Spleen (tissue), 11 donors: ENCODE data around the gene FSTL4. TPM values are rescaled to one million over a fixed set of nuclear protein-coding genes. Genes with fewer than 3 reads are reported as not detected.

Source experiments
- DNase-seq: peaks from one replicate; pipeline ENCODE4 v3.0.0-alpha.2; 2020
- H3K27ac ChIP-seq, 8 donors: fragments of 200-600 bp; sonication (generic) in 7 of 8; 1 replicate in 4 of 8; 2 replicates in 4 of 8; pipeline versions ENCODE4 v1.5.0 to v1.8.0; 2016 to 2021; ENCODE audit warnings: inconsistent platforms in 4 of 8, mild to moderate bottlenecking in 4 of 8, moderate library complexity in 1 of 8
- H3K27me3 ChIP-seq, 7 donors: fragments of 200-600 bp; sonication (generic) in 6 of 7; replicated peaks in 1 of 7; 1 replicate in 4 of 7; 2 replicates in 3 of 7; pipeline versions ENCODE4 v1.5.0 to v1.8.0; 2016 to 2021; ENCODE audit warnings: inconsistent platforms in 3 of 7, mild to moderate bottlenecking in 1 of 7
- H3K36me3 ChIP-seq, 6 donors: fragments of 200-600 bp; sonication (generic) in 5 of 6; 1 replicate in 4 of 6; 2 replicates in 2 of 6; pipeline versions ENCODE4 v1.5.0 to v1.8.0; 2016 to 2021; ENCODE audit warnings: inconsistent platforms in 2 of 6
- H3K4me1 ChIP-seq, 6 donors: fragments of 200-600 bp; sonication (generic) in 5 of 6; 1 replicate in 3 of 6; 2 replicates in 3 of 6; pipeline versions ENCODE4 v1.5.0 to v1.8.0; 2016 to 2021; ENCODE audit warnings: inconsistent platforms in 3 of 6
- H3K4me3 ChIP-seq, 8 donors: fragments of 200-600 bp; sonication (generic) in 7 of 8; 1 replicate in 4 of 8; 2 replicates in 4 of 8; pipeline versions ENCODE4 v1.5.0 to v1.8.0; 2016 to 2021; ENCODE audit warnings: inconsistent platforms in 4 of 8, mild to moderate bottlenecking in 4 of 8, moderate library complexity in 2 of 8
- H3K9me3 ChIP-seq, 8 donors: fragments of 200-600 bp; sonication (generic) in 7 of 8; 1 replicate in 4 of 8; 2 replicates in 4 of 8; pipeline versions ENCODE4 v1.5.0 to v1.8.0; 2016 to 2021; ENCODE audit warnings: inconsistent platforms in 4 of 8
- CTCF ChIP-seq, 11 experiments: fragments of 200-600 bp in 7 of 11; fragments of 450-650 bp in 4 of 11; sonication (generic) in 4 of 11; IDR thresholded peaks in 8 of 11; conservative IDR thresholded peaks in 3 of 11; 1 replicate in 7 of 11; 2 replicates in 4 of 11; pipeline versions ENCODE4 v1.4.0 to v1.8.0; 2016 to 2021; ENCODE audit warnings: antibody characterized with exemption in 11 of 11, inconsistent platforms in 4 of 11, mild to moderate bottlenecking in 1 of 11
- POLR2A ChIP-seq, 3 donors: fragments of 450-650 bp; IDR thresholded peaks; one replicate each; pipeline ENCODE4 v1.5.1; 2017; ENCODE audit warnings: antibody characterized with exemption in 3 of 3, mild to moderate bottlenecking in 1 of 3
- POLR2AphosphoS5 ChIP-seq, 3 donors: sonication (generic); formaldehyde crosslinking; IDR thresholded peaks; one replicate each; pipeline ENCODE4 v1.5.1; 2017; ENCODE audit warnings: antibody characterized with exemption in 3 of 3
- WGBS, 5 donors: extraction: QIAGEN DNeasy Blood & Tissue Kit in 3 of 5; methylation state at CpG; one replicate each; pipeline versions ENCODE4 v1.1.5 to v1.1.7; 2013 to 2018; 5-methylcytosine and 5-hydroxymethylcytosine counted together
- intact Hi-C: fragments of 100-400 bp; cut with DNase I; formaldehyde crosslinking; loops from one replicate; pipeline ENCODE4 v1.15.0; 2023; ENCODE audit warnings: low total_unique reads
- polyA plus RNA-seq, 3 donors: library from polyadenylated mRNA; stranded (reverse); fragments of 200-250 nt; gene quantifications; one replicate each; pipeline ENCODE4 v1.2.1, GENCODE V29; 2013
- total RNA-seq, 7 donors: library from RNA; depleted of rRNA in 3 of 7; stranded (reverse); fragments of >200 nt in 3 of 7; fragmentation: NEBNext Ultra II Directional in 4 of 7; extraction: Animal tissue kit (Norgen Biotek cat#: 25700) in 4 of 7; gene quantifications; one replicate each; pipeline versions ENCODE4 v1.1.0 to v1.2.1, GENCODE V29; 2016 to 2021
- donor health status: healthy with polysubstance abuse.
- donor health status: DM: no; HTN: no; CAD: no; lungs with moderate emphysema.
- donor health status: DM: no; HTN: no; CAD: no.
- donor health status: Bipolar disorder and iron deficiency.
- donor health status: healthy.
- donor health status: DM: no; HTN: no; CAD: no.
- donor health status: DM: yes; HTN: yes; CAD: no.

The FSTL4 gene
- total and polyA plus RNA-seq, 10 donors, result under 0.01 to 1.0 (median 0.37) TPM; not detected in 4

- no peaks in the 10 kb centered on the region for H3K9me3 ChIP-seq
- no peak for TF ChIP-seq POLR2AphosphoS5 (IDR thresholded peaks at IDR 0.05)
- TF ChIP-seq POLR2A (IDR thresholded peaks at IDR 0.05), result no peak
- TF ChIP-seq CTCF (IDR thresholded peaks at IDR 0.05 in 8 of 11, conservative IDR thresholded peaks at IDR 0.05 in 3 of 11), result no peak
- H3K4me3 ChIP-seq, result no peak overlapping the region
- H3K4me1 ChIP-seq, result no peaks in the 10 kb centered on the region
- intact Hi-C loops, result no loop called here
- peaks cover 0 to 4% (median 0%) of the 10 kb centered on the region in 7 donors for H3K27me3 ChIP-seq
- no peaks in the 10 kb centered on the region for H3K36me3 ChIP-seq
- WGBS, 5 donors, result 83 to 93% (median 88%) methylated on average over 5 of the region's 5 CpGs
- DNase-seq, result peak; percentile 32
- H3K27ac ChIP-seq, result no peak overlapping the region
These were observed 284.4 kb downstream of the FSTL4 start for GRCh38 chr5:133327946-133328401.

- H3K4me1 ChIP-seq, result peaks cover 0 to 7% (median 0%) of the 10 kb centered on the region in 6 donors
- no peaks in the 10 kb centered on the region for H3K27me3 ChIP-seq
- H3K27ac ChIP-seq, result no peak overlapping the region
- TF ChIP-seq POLR2A (IDR thresholded peaks at IDR 0.05) (no peak), CTCF (IDR thresholded peaks at IDR 0.05 in 8 of 11, conservative IDR thresholded peaks at IDR 0.05 in 3 of 11) (no peak), POLR2AphosphoS5 (IDR thresholded peaks at IDR 0.05) (no peak)
- 91 to 95% (median 94%) methylated on average over 5 of the region's 5 CpGs for WGBS, 5 donors
- H3K9me3 ChIP-seq, result no peaks in the 10 kb centered on the region
- DNase-seq, result peak; percentile 39
- intact Hi-C loops, result no loop called here
- no peak overlapping the region for H3K4me3 ChIP-seq
- H3K36me3 ChIP-seq, result no peaks in the 10 kb centered on the region
These were observed 286.0 kb downstream of the FSTL4 start for GRCh38 chr5:133326361-133326760.

- 83 to 89% (median 85%) methylated on average over 5 of the region's 5 CpGs for WGBS, 5 donors
- DNase-seq, result no peak
- no peaks in the 10 kb centered on the region for H3K36me3 ChIP-seq
- H3K9me3 ChIP-seq, result no peaks in the 10 kb centered on the region
- H3K27me3 ChIP-seq, result no peaks in the 10 kb centered on the region
- no peak overlapping the region for H3K27ac ChIP-seq
- no peak overlapping the region for H3K4me3 ChIP-seq
- TF ChIP-seq CTCF (IDR thresholded peaks at IDR 0.05 in 8 of 11, conservative IDR thresholded peaks at IDR 0.05 in 3 of 11), result no peak
- no peak for TF ChIP-seq POLR2A (IDR thresholded peaks at IDR 0.05)
- TF ChIP-seq POLR2AphosphoS5 (IDR thresholded peaks at IDR 0.05), result no peak
- peaks cover 0 to 9% (median 0%) of the 10 kb centered on the region in 6 donors for H3K4me1 ChIP-seq
- intact Hi-C loops, result no loop called here
These were observed 286.5 kb downstream of the FSTL4 start for GRCh38 chr5:133325864-133326263.

- no peak overlapping the region for H3K27ac ChIP-seq
- intact Hi-C loops, result no loop called here
- H3K36me3 ChIP-seq, result no peaks in the 10 kb centered on the region
- DNase-seq, result peak; percentile 57
- no peak overlapping the region for H3K4me3 ChIP-seq
- no peaks in the 10 kb centered on the region for H3K9me3 ChIP-seq
- H3K27me3 ChIP-seq, result no peaks in the 10 kb centered on the region
- 74 to 85% (median 81%) methylated on average over 4 of the region's 4 CpGs for WGBS, 5 donors
- TF ChIP-seq POLR2AphosphoS5 (IDR thresholded peaks at IDR 0.05), result no peak
- no peak for TF ChIP-seq POLR2A (IDR thresholded peaks at IDR 0.05)
- TF ChIP-seq CTCF (IDR thresholded peaks at IDR 0.05 in 8 of 11, conservative IDR thresholded peaks at IDR 0.05 in 3 of 11), result no peak
- peaks cover 0 to 9% (median 0%) of the 10 kb centered on the region in 6 donors for H3K4me1 ChIP-seq
These were observed 287.4 kb downstream of the FSTL4 start for GRCh38 chr5:133324926-133325325.
